ENCODE measurements around the gene EYA2. TPM values are rescaled to one million over a fixed set of nuclear protein-coding genes. Genes with fewer than 3 reads are reported as not detected.

EYA2 gene
- total and polyA plus RNA-seq, 12 donors: 0.26 to 1.9 (median 0.70) TPM

DNA sequence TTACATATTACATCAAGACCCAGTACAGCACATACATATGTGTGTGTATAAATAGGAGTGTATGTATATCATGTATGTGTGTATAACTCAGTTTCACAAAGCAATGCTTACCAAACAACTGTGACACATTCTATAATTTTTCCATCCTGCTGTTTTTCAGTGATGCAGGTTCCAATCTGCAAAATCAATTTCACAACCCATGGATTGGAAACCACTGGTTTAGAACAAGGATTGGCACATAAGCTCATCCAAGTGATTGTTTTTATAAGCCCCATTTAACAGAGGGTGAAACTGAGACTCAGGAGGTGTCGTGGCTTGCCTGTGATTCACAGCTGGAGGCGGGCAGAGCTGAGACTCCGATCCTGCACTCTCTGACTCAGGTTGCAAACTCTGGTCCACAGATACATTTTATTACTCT lies 303.6 kb downstream of the EYA2 start:
- H3K4me3 ChIP-seq: no peak overlapping the region
- no peaks in the 10 kb centered on the region for H3K36me3 ChIP-seq
- no peaks in the 10 kb centered on the region for H3K27me3 ChIP-seq
- no peaks in the 10 kb centered on the region for H3K9me3 ChIP-seq
- no peak for DNase-seq
- H3K4me1 ChIP-seq: peaks cover 0 to 16% (median 12%) of the 10 kb centered on the region in 9 donors
- H3K27ac ChIP-seq: no peak overlapping the region
- WGBS, 2 donors: 93 to 97% methylated on average over 3 of the region's 3 CpGs
- no peak for ATAC-seq
- intact Hi-C loops (cut with DNase I): loop anchor here in 8 of 10 donors (5.0 to 10.0 kb wide), 6 partner anchors 74 to 427 kb away; no protein-coding TSS in a partner anchor
- no peak for TF ChIP-seq CTCF (IDR thresholded peaks at IDR 0.05)

DNA sequence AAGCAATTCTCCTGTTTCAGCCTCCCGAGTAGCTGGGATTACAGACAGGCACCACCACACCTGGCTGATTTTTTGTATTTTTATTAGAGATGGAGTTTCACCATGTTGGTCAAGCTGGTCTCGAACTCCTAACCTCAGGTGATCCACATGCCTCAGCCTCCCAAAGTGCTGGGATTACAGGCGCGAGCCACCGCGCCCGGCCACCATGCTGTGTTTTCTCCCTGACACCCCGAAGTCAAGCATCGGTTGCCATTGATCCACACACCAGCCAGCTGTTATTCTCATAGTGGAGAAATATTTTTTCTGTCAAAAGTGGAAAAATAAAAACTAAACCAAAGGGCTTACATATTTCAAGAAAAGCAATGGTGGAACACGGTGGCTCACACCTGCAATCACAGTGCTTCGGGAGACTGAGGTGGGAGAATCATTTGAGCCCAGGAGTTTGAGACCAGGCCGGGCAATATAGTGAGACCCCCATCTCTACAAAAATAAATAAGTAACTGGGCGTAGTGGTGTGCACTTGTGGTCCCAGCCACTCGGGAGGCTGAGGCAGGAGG lies 304.4 kb downstream of the EYA2 start:
- Histone ChIP-seq H3K27ac (no peak overlapping the region), H3K4me1 (peaks cover 0 to 16% (median 12%) of the 10 kb centered on the region in 9 donors), H3K9me3 (no peaks in the 10 kb centered on the region), H3K4me3 (no peak overlapping the region), H3K36me3 (no peaks in the 10 kb centered on the region), H3K27me3 (no peaks in the 10 kb centered on the region)
- intact Hi-C loops (cut with DNase I): loop anchor here in 8 of 10 donors (5.0 to 10.0 kb wide), 6 partner anchors 73 to 426 kb away; no protein-coding TSS in a partner anchor
- ATAC-seq (no peak), DNase-seq (no peak)
- TF ChIP-seq CTCF (IDR thresholded peaks at IDR 0.05): no peak
- WGBS, 2 donors: 95 to 97% methylated on average over 14 of the region's 14 CpGs

DNA sequence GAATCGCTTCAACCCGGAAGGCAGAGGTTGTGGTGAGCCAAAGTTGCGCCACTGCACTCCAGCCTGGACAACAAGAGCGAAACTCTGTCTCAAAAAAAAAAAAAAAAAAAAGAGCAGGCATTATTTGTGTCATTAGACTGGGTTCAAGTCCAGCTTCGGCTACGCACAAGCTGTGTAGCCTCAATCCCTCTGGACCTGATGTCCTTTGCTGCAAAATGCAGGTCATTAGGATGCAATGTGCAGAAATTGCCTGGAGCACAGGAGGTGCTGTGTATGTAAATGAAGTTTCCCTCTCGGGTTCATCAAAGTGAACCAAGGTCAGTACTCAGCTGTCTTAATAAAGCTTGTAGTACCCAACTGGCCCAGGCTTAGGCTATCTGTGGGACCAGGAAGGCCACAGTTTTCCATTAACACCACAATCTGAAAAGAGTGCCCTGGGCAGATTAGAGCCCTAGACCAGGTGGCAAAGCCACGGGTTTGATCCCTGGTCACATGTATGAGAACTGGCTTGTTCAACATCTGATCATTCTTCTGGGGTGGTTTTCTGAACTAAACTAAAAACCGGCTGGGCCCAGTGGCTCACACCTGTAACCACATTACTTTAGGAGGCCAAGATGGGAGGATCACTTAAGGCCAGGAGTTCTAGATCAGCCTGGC lies 306.6 kb downstream of the EYA2 start:
- ATAC-seq (no peak), DNase-seq (no peak)
- Histone ChIP-seq H3K4me1 (peaks cover 0 to 12% (median 5%) of the 10 kb centered on the region in 9 donors), H3K9me3 (no peaks in the 10 kb centered on the region), H3K27me3 (no peaks in the 10 kb centered on the region), H3K27ac (no peak overlapping the region), H3K4me3 (no peak overlapping the region), H3K36me3 (no peaks in the 10 kb centered on the region)
- intact Hi-C loops (cut with DNase I): loop anchor here in 2 of 10 donors (5.0 to 10.0 kb wide), 3 partner anchors 66 to 424 kb away; no protein-coding TSS in a partner anchor
- TF ChIP-seq CTCF (IDR thresholded peaks at IDR 0.05): no peak
- WGBS, 2 donors: 85 to 90% methylated on average over 9 of the region's 9 CpGs

- DNase-seq: no peak
- WGBS, 2 donors: 78% methylated on average over 10 of the region's 10 CpGs
- H3K36me3 ChIP-seq: peaks cover 0 to 2% (median 0%) of the 10 kb centered on the region in 9 donors
- H3K27ac ChIP-seq: no peak overlapping the region
- H3K9me3 ChIP-seq: no peaks in the 10 kb centered on the region
- no peaks in the 10 kb centered on the region for H3K27me3 ChIP-seq
- H3K4me3 ChIP-seq: no peak overlapping the region
- no peak for TF ChIP-seq CTCF (IDR thresholded peaks at IDR 0.05)
- intact Hi-C loops (cut with DNase I): loop anchor here in 2 of 10 donors (5.0 to 10.0 kb wide), 3 partner anchors 64 to 422 kb away; no protein-coding TSS in a partner anchor
- peaks cover 0 to 16% (median 0%) of the 10 kb centered on the region in 9 donors for H3K4me1 ChIP-seq
- peak in 2 of 8 donors; percentile 4 for ATAC-seq
These were observed 308.4 kb downstream of the EYA2 start for GRCh38 chr20:47202733-47203667.
